Smooth muscle cell (in vitro differentiated cells): ENCODE data around the gene GPR137B. TPM values are rescaled to one million over a fixed set of nuclear protein-coding genes. Genes with fewer than 3 reads are reported as not detected.

Source experiments
- DNase-seq: peaks from one replicate; lab custom pipeline; 2025; ENCODE audit not compliant: unreplicated experiment; lab: John Stamatoyannopoulos, UW
- H2AFZ ChIP-seq: fragments of 200-600 bp; sonication (generic); 2 replicates; pipeline ENCODE4 v1.6.0; 2016; ENCODE audit warnings: antibody characterized with exemption, low read depth, mild to moderate bottlenecking
- H3F3A ChIP-seq: fragments of 200-600 bp; sonication (generic); 2 replicates; pipeline ENCODE4 v1.6.0; 2017; ENCODE audit warnings: antibody characterized with exemption, low read depth
- H3K27ac ChIP-seq: fragments of 200-600 bp; sonication (generic); 2 replicates; pipeline ENCODE4 v1.5.1; 2016; ENCODE audit warnings: low read depth, mild to moderate bottlenecking
- H3K27me3 ChIP-seq: fragments of 200-600 bp; sonication (generic); 2 replicates; pipeline ENCODE4 v1.6.1; 2016; ENCODE audit warnings: low read depth, mild to moderate bottlenecking
- H3K36me3 ChIP-seq: fragments of 200-600 bp; sonication (generic); 2 replicates; pipeline ENCODE4 v1.5.1; 2016; ENCODE audit warnings: low read depth
- H3K4me1 ChIP-seq: fragments of 200-600 bp; sonication (generic); 2 replicates; pipeline ENCODE4 v1.5.1; 2016; ENCODE audit warnings: low read depth
- H3K4me2 ChIP-seq: fragments of 200-600 bp; sonication (generic); 2 replicates; pipeline ENCODE4 v1.6.0; 2016; ENCODE audit warnings: mild to moderate bottlenecking
- H3K4me3 ChIP-seq: fragments of 200-600 bp; sonication (generic); 2 replicates; pipeline ENCODE4 v1.5.1; 2016; ENCODE audit warnings: mild to moderate bottlenecking
- H3K79me2 ChIP-seq: fragments of 200-600 bp; sonication (generic); 2 replicates; pipeline ENCODE4 v1.6.0; 2016; ENCODE audit warnings: low read depth, mild to moderate bottlenecking
- H3K9ac ChIP-seq: fragments of 200-600 bp; sonication (generic); 2 replicates; pipeline ENCODE4 v1.6.0; 2016; ENCODE audit warnings: low read depth
- H3K9me3 ChIP-seq: fragments of 200-600 bp; sonication (generic); replicated peaks from 2 replicates; pipeline ENCODE4 v1.5.1; 2016; ENCODE audit warnings: low read depth
- H4K20me1 ChIP-seq: fragments of 200-600 bp; sonication (generic); 2 replicates; pipeline ENCODE4 v1.6.0; 2016; ENCODE audit warnings: low read depth
- WGBS: methylation state at CpG from one replicate; pipeline ENCODE4 v1.1.7; 2016; ENCODE audit warnings: low lambda C conversion rate; 5-methylcytosine and 5-hydroxymethylcytosine counted together
- polyA plus RNA-seq: library from polyadenylated mRNA; unstranded; fragments of >200 nt; fragmentation: Nextera tagmentation; extraction: Ambion mirVana; gene quantifications from 2 replicates; pipeline ENCODE4 v1.2.1, GENCODE V29; 2016
- total RNA-seq: library from RNA; depleted of rRNA; stranded (reverse); fragments of >200 nt; gene quantifications from 2 replicates; pipeline ENCODE4 v1.2.3, GENCODE V29; 2014
- TF ChIP-seq, protein P1 (sequence below): fragments of 200-600 bp; sonication (generic); IDR thresholded peaks from 2 replicates; pipeline ENCODE4 v1.5.1; 2017; ENCODE audit warnings: borderline replicate concordance, mild to moderate bottlenecking, antibody characterized with exemption; ENCODE audit not compliant: insufficient read depth, poor library complexity, severe bottlenecking

GPR137B gene
- total and polyA plus RNA-seq, 2 experiments from 2014 or later = 16.2 to 17.7 TPM

DNA sequence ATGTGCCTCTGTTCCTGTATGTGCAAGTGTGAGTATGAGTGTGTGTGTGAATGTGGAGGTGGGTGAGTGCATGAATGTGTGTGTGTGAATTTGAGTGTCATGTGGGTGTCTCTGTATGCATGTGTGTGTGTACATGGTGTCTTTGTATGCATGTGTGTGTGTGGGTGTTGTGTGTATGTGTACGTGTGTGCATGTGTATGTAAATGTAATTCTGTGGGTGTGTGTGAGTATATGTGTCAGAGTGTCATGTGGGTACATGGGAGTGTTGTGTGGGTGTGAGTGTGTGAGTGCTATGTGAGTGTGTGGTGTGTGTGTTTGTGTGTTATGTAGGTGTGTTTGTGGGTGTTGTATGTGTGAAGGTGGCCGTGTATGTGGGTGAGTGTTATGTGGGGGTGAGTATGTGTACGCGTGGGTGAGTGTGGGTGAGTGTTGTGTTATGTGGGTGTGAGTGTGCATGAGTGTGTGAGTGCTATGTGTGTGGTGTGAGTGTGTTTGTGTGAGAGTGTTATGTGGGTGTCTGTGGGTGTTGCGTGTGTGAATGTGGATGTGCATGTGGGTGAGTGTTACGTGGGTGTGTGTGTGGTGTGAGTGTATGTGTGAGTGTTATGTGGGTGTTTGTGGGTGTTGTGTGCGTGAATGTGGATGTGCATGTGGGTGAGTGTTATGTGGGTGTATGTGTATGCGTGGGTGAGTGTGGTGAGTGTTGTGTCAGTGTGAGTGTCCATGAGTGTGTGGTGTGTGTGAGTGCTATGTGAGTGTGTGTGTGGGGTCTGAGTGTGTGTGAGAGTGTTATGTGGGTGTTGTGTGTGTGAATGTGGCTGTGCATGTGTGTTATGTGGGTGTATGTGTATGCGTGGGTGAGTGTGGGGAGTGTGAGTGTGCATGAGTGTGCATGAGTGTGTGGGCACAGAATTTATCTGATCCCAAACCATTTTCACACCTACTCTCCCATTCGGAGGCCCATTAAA, 40.8 kb upstream of the GPR137B start:
- no peaks in the 10 kb centered on the region for H3K79me2 ChIP-seq
- DNase-seq = no peak
- H2AFZ ChIP-seq = no peak overlapping the region
- no peak overlapping the region for H3K27ac ChIP-seq
- no peak overlapping the region for H3K4me3 ChIP-seq
- H3K27me3 ChIP-seq = no peaks in the 10 kb centered on the region
- H4K20me1 ChIP-seq = no peaks in the 10 kb centered on the region
- TF ChIP-seq, protein P1, sequence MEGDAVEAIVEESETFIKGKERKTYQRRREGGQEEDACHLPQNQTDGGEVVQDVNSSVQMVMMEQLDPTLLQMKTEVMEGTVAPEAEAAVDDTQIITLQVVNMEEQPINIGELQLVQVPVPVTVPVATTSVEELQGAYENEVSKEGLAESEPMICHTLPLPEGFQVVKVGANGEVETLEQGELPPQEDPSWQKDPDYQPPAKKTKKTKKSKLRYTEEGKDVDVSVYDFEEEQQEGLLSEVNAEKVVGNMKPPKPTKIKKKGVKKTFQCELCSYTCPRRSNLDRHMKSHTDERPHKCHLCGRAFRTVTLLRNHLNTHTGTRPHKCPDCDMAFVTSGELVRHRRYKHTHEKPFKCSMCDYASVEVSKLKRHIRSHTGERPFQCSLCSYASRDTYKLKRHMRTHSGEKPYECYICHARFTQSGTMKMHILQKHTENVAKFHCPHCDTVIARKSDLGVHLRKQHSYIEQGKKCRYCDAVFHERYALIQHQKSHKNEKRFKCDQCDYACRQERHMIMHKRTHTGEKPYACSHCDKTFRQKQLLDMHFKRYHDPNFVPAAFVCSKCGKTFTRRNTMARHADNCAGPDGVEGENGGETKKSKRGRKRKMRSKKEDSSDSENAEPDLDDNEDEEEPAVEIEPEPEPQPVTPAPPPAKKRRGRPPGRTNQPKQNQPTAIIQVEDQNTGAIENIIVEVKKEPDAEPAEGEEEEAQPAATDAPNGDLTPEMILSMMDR = no peak
- WGBS = 90% methylated on average over 8 of the region's 10 CpGs
- H3K9ac ChIP-seq = no peak overlapping the region
- H3F3A ChIP-seq = peaks cover 12% of the 10 kb centered on the region
- no peaks in the 10 kb centered on the region for H3K36me3 ChIP-seq
- no peak overlapping the region for H3K4me2 ChIP-seq
- H3K9me3 ChIP-seq = no peaks in the 10 kb centered on the region
- peaks cover 5% of the 10 kb centered on the region for H3K4me1 ChIP-seq

DNA sequence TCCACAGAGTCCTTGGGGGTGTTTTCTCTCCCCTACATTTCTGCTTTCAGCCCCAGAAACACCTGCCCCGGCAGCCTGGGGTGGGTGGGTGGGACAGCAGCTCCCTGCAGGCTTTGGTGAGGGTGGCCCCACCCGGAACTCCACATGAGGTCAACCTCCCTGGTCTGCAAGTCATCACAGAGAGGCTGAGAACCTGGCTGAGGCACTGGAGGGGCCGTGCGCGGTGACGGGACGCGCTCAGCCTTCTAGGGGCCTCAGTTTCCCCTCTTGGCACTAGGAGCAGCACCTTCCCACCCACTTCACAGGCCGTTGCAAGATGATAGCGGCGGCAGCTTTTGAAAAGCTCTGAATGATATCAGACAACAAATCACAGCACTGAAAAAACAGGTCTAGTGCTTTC, 39.7 kb upstream of the GPR137B start:
- H3K9ac ChIP-seq = no peak overlapping the region
- no peak overlapping the region for H3K27ac ChIP-seq
- H4K20me1 ChIP-seq = no peaks in the 10 kb centered on the region
- no peaks in the 10 kb centered on the region for H3K27me3 ChIP-seq
- no peak for DNase-seq
- TF ChIP-seq, protein P1 = no peak
- H3K79me2 ChIP-seq = no peaks in the 10 kb centered on the region
- no peak overlapping the region for H3K4me3 ChIP-seq
- H2AFZ ChIP-seq = no peak overlapping the region
- H3K9me3 ChIP-seq = no peaks in the 10 kb centered on the region
- H3K36me3 ChIP-seq = no peaks in the 10 kb centered on the region
- peaks cover 5% of the 10 kb centered on the region for H3K4me1 ChIP-seq
- H3F3A ChIP-seq = peaks cover 1% of the 10 kb centered on the region
- no peak overlapping the region for H3K4me2 ChIP-seq
- WGBS = 75% methylated on average over 11 of the region's 11 CpGs

DNA sequence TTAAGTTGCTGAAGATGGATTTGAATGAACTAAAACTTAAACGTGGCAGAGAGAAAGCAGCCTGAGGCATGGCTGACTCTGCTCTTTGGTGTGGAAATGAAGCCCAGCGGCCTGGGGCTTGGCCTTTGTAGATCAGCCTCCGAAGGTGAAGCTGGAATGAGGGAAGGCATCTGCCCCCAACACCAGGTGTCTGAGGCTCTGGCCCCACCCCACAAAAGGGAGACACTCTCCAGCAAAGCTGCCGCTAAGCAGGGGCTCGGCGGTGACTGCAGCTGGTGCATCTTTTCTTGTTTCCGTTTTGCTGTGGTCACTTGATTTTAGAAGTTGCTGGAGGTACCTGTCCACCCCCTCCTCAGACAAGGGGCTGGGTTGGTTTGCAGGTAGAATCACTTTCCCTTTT, 39.3 kb upstream of the GPR137B start:
- TF ChIP-seq, protein P1 = no peak
- 15% methylated on average over 7 of the region's 7 CpGs for whole genome bisulfite sequencing
- H3K9ac ChIP-seq = no peak overlapping the region
- H3K27me3 ChIP-seq = no peaks in the 10 kb centered on the region
- no peak overlapping the region for H2AFZ ChIP-seq
- no peak overlapping the region for H3K27ac ChIP-seq
- no peaks in the 10 kb centered on the region for H3K36me3 ChIP-seq
- H3K9me3 ChIP-seq = no peaks in the 10 kb centered on the region
- H3F3A ChIP-seq = no peaks in the 10 kb centered on the region
- H3K4me1 ChIP-seq = peaks cover 5% of the 10 kb centered on the region
- no peaks in the 10 kb centered on the region for H3K79me2 ChIP-seq
- no peaks in the 10 kb centered on the region for H4K20me1 ChIP-seq
- no peak overlapping the region for H3K4me2 ChIP-seq
- no peak overlapping the region for H3K4me3 ChIP-seq
- DNase-seq = no peak
